Endothelial cell of umbilical vein (primary cell): ENCODE results near the gene TSSK6. TPM values are rescaled to one million over a fixed set of nuclear protein-coding genes. Genes with fewer than 3 reads are reported as not detected.

Experiments
- BruUV-seq: library from RNA; stranded (reverse); fragments of 400-500 nt; replicated peaks from 2 replicates; lab custom pipeline; 2021; lab: Mats Ljungman, UMichigan
- CTCF ChIA-PET: fragments of 300-600, 350-600 bp; sonication (Branson Sonifier 250); formaldehyde crosslinking; loops from one replicate; lab custom pipeline; 2021; ENCODE audit warnings: antibody characterized with exemption, inconsistent platforms; lab: Charles Lee
- POLR2A ChIA-PET: fragments of 300-600, 350-600 bp; sonication (Branson Sonifier 250); formaldehyde crosslinking; loops from one replicate; lab custom pipeline; 2021; ENCODE audit warnings: antibody characterized with exemption, inconsistent platforms; lab: Charles Lee
- DNase-seq: peaks from one replicate; pipeline ENCODE4 v3.0.0-alpha.2; 2011; ENCODE audit warnings: low read depth, low spot score
- FAIRE-seq: peaks from 2 replicates; lab custom pipeline; 2011; peaks lifted over from hg19 to GRCh38; lab: Jason Lieb, UNC
- H2AFZ ChIP-seq: 2 replicates; pipeline ENCODE4 v1.6.0; 2012; ENCODE audit warnings: low read depth, low read length, control low read depth, inconsistent platforms
- H3K27ac ChIP-seq: 2 replicates; pipeline ENCODE4 v1.5.1; 2011; ENCODE audit warnings: low read depth, mild to moderate bottlenecking, control low read depth, low read length, moderate library complexity; ENCODE audit not compliant: insufficient read depth
- H3K27me3 ChIP-seq, 2 experiments: 2 replicates each; pipeline versions ENCODE4 v1.6.0 to v1.6.1; 2011; ENCODE audit warnings: low read length in 2 of 2, mixed read lengths in 1 of 2; ENCODE audit not compliant: control insufficient read depth in 2 of 2, insufficient read depth in 2 of 2
- H3K36me3 ChIP-seq, 2 experiments: 2 replicates in 1 of 2; 3 replicates in 1 of 2; pipeline ENCODE4 v1.5.1; 2011; ENCODE audit warnings: low read length in 2 of 2, mild to moderate bottlenecking in 1 of 2, moderate library complexity in 1 of 2; ENCODE audit not compliant: control insufficient read depth in 2 of 2, insufficient read depth in 2 of 2; ENCODE audit errors: extremely low read depth in 1 of 2
- H3K4me1 ChIP-seq: 3 replicates; pipeline ENCODE4 v1.5.1; 2011; ENCODE audit warnings: mild to moderate bottlenecking, low read length; ENCODE audit not compliant: control insufficient read depth, insufficient read depth; ENCODE audit errors: extremely low read depth
- H3K4me2 ChIP-seq: 2 replicates; pipeline ENCODE4 v1.6.1; 2011; ENCODE audit warnings: low read length, control low read depth, mixed read lengths; ENCODE audit not compliant: insufficient read depth
- H3K4me3 ChIP-seq, 3 experiments: fragments of 200-600 bp in 1 of 3; sonication (generic), shearing (Covaris generic) in 1 of 3; replicated peaks in 1 of 3; 2 replicates each; pipeline ENCODE4 v1.5.1; 2011 to 2016; ENCODE audit warnings: control low read depth in 3 of 3, low read length in 3 of 3, mild to moderate bottlenecking in 2 of 3, inconsistent platforms in 1 of 3, low read depth in 1 of 3, moderate library complexity in 1 of 3; ENCODE audit not compliant: insufficient read depth in 1 of 3
- H3K79me2 ChIP-seq: 2 replicates; pipeline ENCODE4 v1.6.0; 2012; ENCODE audit warnings: low read length, inconsistent platforms; ENCODE audit not compliant: control insufficient read depth, insufficient read depth
- H3K9ac ChIP-seq: replicated peaks from 2 replicates; pipeline ENCODE3; 2011; ENCODE audit warnings: low read length, control low read depth; ENCODE audit not compliant: insufficient read depth; ENCODE audit errors: extremely low read depth
- H3K9me1 ChIP-seq: replicated peaks from 3 replicates; pipeline ENCODE4 v1.6.0; 2011; ENCODE audit warnings: mild to moderate bottlenecking, low read length; ENCODE audit not compliant: control insufficient read depth, insufficient read depth; ENCODE audit errors: extremely low read depth
- H3K9me3 ChIP-seq: replicated peaks from 2 replicates; pipeline ENCODE4 v1.5.1; 2012; ENCODE audit warnings: low read length, inconsistent platforms; ENCODE audit not compliant: control insufficient read depth, insufficient read depth
- H4K20me1 ChIP-seq: replicated peaks from 2 replicates; pipeline ENCODE3; 2011; ENCODE audit warnings: mild to moderate bottlenecking, low read length; ENCODE audit not compliant: control insufficient read depth, insufficient read depth; ENCODE audit errors: extremely low read depth
- JUN ChIP-seq: IDR thresholded peaks from 2 replicates; pipeline ENCODE4 v1.6.1; 2011; ENCODE audit warnings: borderline replicate concordance, low read depth; ENCODE audit not compliant: insufficient read length, insufficient read depth
- dilution Hi-C: fragments of 300-500 bp; cut with MboI; formaldehyde crosslinking; loops from one replicate; pipeline ENCODE4 v1.15.0; 2019; ENCODE audit warnings: low sequenced_read_pairs; ENCODE audit not compliant: extremely low pct_ligation_motif_present
- intact Hi-C: fragments of 100-400 bp; cut with micrococcal nuclease; formaldehyde crosslinking; loops from one replicate; pipeline ENCODE4 v1.10.0; 2022
- polyA plus RNA-seq, 4 experiments: library from polyadenylated mRNA; depleted of rRNA in 3 of 4; stranded (reverse) in 3 of 4; unstranded in 1 of 4; fragments of >200 nt; gene quantifications; 2 replicates each; pipeline versions ENCODE4 v1.2.1 to v1.2.3, GENCODE V29; 2011 to 2012; ENCODE audit warnings: missing spikeins in 1 of 4
- total RNA-seq: library from RNA; stranded (reverse); gene quantifications from 2 replicates; pipeline ENCODE4 v1.2.3, GENCODE V29; 2021
- TF ChIP-seq, protein P1 (sequence below), 2 donors: IDR thresholded peaks; 1 replicate in 1 of 2; 2 replicates in 1 of 2; pipeline ENCODE4 v1.5.1; 2011; ENCODE audit warnings: low read length in 2 of 2, mild to moderate bottlenecking in 2 of 2, moderate library complexity in 2 of 2, control low read depth in 1 of 2, inconsistent platforms in 1 of 2, low read depth in 1 of 2; ENCODE audit not compliant: insufficient read depth in 1 of 2; ENCODE audit errors: extremely low read depth in 1 of 2

Gene TSSK6
- total and polyA plus RNA-seq, 2 donors (not counting 3 experiments of a cell fraction or from before 2014, with no cell fraction given) = 0.76 to 0.82 TPM

DNA sequence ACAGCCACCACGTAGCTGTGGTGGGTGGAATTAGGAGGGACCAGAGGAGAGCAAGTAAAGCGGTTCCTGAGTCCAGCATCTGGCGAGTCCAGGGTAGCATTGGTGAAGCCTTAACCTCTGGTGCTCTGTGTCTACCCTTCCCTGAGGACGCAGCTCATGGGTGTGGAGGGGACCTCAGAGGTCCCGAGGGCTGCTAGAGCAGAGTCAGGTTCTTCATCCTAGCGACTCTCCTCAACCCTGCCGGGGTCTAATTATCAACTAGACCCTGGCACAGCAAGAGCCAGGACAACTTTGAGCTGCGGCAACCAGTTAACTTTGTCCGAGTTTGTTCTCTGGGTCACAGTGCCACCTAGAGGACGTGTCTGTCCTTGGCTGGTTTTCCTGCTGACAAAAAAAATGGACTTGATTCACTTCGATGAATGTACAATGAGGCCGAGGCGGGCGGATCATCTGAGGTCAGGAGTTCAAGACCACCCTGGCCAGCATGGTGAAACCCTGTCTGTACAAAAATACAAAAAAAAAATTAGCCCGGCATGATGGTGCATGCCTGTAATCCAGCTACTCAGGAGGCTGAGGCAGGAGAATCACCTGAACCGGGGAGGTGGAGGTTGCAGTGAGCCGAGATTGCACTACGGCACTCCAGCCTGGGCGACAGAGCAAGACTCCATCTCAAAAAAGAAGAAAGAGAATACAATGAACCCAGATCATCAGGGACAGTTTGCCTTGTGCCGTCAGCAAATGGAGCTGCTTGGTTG, 25.0 kb downstream of the TSSK6 start:
- no peak overlapping the region for H2AFZ ChIP-seq
- H3K27me3 ChIP-seq = no peaks in the 10 kb centered on the region
- no TSS peak for BruUV-seq
- ChIA-PET CTCF (interaction anchor here (0.6 to 5.1 kb wide), 34 partner anchors 9 to 345 kb away, joined by 3 to 127 read pairs (median 4); partner anchors contain the start of genes GATAD2A, MAU2, NDUFA13 and TSSK6), POLR2A (interaction anchor here (1.6 kb wide), 1 partner anchor 85 kb away, joined by 3 read pairs; the partner anchor contains the start of gene GATAD2A)
- H3K4me2 ChIP-seq = no peak overlapping the region
- no peaks in the 10 kb centered on the region for H3K9me3 ChIP-seq
- H3K79me2 ChIP-seq = peaks cover 60% of the 10 kb centered on the region
- H3K27ac ChIP-seq = peak overlapping the region; percentile 76
- peaks cover 27% of the 10 kb centered on the region for H3K4me1 ChIP-seq
- H3K9ac ChIP-seq = no peak overlapping the region
- H3K36me3 ChIP-seq = peaks cover 2 to 22% of the 10 kb centered on the region in 2 experiments
- H4K20me1 ChIP-seq = no peaks in the 10 kb centered on the region
- TF ChIP-seq JUN = no peak
- TF ChIP-seq, protein P1, sequence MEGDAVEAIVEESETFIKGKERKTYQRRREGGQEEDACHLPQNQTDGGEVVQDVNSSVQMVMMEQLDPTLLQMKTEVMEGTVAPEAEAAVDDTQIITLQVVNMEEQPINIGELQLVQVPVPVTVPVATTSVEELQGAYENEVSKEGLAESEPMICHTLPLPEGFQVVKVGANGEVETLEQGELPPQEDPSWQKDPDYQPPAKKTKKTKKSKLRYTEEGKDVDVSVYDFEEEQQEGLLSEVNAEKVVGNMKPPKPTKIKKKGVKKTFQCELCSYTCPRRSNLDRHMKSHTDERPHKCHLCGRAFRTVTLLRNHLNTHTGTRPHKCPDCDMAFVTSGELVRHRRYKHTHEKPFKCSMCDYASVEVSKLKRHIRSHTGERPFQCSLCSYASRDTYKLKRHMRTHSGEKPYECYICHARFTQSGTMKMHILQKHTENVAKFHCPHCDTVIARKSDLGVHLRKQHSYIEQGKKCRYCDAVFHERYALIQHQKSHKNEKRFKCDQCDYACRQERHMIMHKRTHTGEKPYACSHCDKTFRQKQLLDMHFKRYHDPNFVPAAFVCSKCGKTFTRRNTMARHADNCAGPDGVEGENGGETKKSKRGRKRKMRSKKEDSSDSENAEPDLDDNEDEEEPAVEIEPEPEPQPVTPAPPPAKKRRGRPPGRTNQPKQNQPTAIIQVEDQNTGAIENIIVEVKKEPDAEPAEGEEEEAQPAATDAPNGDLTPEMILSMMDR (IDR thresholded peaks at IDR 0.05; ENCODE audit: extremely low read depth in 1 of 2, insufficient read depth in 1 of 2, low read depth in 1 of 2, low read length in 2 of 2) = peak; percentile 73 to 80
- no peaks in the 10 kb centered on the region for H3K9me1 ChIP-seq
- dilution Hi-C loops (no loop called here), intact Hi-C loops (loop anchor here (1.0 kb wide), 5 partner anchors 30 to 344 kb away; partner anchors contain the start of genes MAU2 and SUGP1)
- DNase-seq (peak; percentile 88), FAIRE-seq (peak; percentile 99)
- H3K4me3 ChIP-seq = no peak overlapping the region
